GM18519 (cell line): ENCODE results near the gene PSAPL1.

ENCODE experiments used
- ATAC-seq: cut with Tn5 transposase; IDR thresholded peaks from one replicate; pipeline ENCODE4 v1.9.1; 2021; ENCODE audit warnings: mild to moderate bottlenecking, moderate library complexity; ENCODE audit not compliant: unreplicated experiment, low FRiP score

The PSAPL1 gene

DNA sequence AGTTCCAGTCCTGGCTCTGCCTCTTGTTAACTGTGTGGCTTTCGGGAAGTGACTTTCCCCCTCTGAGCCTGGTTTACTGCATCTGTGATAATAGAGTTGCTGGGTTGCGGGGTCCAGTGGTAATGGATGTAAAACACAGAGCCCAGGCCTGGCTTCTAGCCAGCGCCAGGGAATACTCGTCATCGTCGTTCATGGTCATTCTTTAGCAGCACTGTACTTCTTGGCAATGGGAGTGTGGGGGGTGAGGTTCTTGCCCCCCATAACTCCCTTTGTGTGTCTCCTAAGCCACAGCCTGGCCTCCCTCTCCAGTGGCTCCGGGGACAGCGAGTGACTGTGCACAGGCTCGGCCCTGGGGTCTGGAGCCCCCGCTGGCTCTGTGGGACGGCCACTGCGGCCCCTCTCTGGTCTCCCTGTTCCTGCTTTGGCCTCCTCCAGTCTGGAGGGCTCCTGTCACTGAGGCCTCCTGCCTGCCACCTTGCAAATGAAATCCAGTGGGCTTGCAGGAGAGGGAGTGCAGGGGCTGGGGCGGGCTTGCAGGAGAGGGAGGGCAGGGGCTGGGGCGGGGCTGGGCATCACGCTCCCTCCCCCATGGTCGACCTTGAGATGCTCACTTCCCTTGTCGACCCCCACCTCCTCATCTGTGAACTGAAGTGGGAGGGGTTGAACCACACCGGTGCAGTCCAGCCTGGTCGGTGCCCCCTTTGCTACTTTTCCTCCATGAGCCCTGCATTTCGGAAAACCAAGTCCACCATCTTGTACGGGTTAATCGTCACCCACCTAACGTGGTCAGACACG is 13.2 kb downstream of the PSAPL1 start:
- ATAC-seq: no peak

- ATAC-seq: no peak
Measured at GRCh38 chr4:7420661-7421040, 14.1 kb downstream of the PSAPL1 start.

GRCh38 chr4:7419961-7420660 is 14.6 kb downstream of the PSAPL1 start:
- ATAC-seq: no peak

GRCh38 chr4:7418131-7418943 is 16.4 kb downstream of the PSAPL1 start:
- no peak for ATAC-seq

GRCh38 chr4:7417639-7418038 is 17.1 kb downstream of the PSAPL1 start:
- ATAC-seq: no peak

DNA sequence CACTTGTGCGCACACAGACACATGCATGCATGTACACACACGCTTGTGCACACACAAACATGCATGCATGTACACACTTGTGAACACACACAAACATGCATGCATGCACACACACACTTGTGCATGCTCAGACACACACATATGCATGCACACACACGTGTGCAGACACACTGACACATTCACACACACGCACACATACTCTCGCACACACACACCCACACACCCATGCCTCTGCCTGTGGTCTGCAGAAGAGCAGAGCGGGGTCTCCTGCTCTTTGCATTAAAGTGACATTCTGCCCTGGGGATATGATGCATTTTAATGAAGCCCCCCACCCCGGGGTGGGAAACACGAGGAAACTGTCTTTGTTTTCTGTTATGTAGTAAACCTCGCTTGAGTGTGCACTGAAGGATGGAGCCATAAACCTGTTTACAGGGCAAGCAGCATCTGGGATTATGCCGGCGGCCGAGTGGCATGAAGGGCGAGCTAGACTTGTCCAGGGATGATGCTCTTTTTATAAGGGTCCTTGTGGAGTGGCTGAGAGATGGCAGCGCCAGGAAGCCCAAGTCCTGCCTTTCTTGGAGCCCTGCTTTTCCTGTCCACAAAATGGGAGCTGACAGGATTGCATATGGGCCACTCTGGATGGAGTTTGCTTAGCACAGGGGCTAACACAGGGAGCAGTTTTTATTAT is 17.8 kb downstream of the PSAPL1 start:
- no peak for ATAC-seq

DNA sequence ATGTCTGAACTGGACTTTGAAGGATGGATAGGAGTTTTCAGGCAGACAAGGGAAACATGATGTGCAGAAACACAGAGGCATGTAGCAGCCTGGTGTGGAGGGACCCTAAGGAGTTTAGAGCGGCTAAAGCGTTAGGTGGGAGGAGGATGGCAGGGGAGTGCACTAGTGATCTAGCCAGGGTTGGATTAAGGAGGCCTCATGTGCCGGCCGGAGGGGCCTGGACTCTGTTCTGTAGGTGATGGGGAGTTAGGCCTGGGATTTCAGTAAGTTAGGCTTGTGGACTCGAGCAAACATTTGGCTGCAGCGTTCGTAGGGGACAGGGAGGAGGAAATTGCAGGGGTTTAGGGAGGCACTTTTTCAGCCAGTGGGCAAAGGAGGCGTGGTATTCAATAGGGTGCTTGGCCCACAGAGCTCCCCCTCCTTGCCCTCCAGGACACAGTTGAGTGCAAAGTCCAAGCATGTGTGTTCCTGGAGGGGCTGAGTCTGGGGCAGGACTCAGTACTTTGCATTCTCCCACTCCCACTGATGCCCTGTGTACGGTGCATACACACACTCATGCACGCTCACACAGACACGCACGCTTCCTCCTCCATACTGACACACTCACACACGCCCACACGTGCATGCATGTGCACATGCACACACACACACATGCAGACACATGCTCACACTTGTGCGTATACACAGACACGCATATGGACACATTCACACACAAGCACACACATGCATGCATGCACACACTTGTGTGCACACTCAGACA is 18.6 kb downstream of the PSAPL1 start:
- no peak for ATAC-seq

GRCh38 chr4:7414736-7415510 is 19.8 kb downstream of the PSAPL1 start:
- ATAC-seq: no peak

DNA sequence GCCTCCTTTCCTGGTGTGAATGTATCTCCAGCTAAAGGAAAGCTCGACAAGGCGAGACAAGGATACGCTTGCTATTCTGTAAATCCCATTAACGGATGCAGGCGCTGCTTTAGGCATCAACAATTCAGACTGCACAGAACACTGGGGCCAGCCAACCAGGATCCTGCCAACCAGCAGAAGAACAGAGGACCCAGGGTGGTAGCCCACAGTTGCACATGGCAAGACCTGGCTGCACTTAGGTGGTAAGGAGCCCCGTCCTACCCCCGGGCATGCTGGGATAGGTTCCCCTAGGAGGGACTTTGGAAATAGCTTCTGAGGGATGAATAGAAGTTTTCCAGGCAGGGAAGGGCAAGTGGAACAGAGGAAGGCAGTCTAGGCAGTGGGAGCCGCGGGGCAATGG is 20.7 kb downstream of the PSAPL1 start:
- no peak for ATAC-seq

GRCh38 chr4:7412554-7412912 is 22.2 kb downstream of the PSAPL1 start:
- ATAC-seq: no peak

GRCh38 chr4:7411896-7412553 is 22.7 kb downstream of the PSAPL1 start:
- ATAC-seq: no peak

- ATAC-seq: no peak
Measured at GRCh38 chr4:7411491-7411890, 23.2 kb downstream of the PSAPL1 start.

DNA sequence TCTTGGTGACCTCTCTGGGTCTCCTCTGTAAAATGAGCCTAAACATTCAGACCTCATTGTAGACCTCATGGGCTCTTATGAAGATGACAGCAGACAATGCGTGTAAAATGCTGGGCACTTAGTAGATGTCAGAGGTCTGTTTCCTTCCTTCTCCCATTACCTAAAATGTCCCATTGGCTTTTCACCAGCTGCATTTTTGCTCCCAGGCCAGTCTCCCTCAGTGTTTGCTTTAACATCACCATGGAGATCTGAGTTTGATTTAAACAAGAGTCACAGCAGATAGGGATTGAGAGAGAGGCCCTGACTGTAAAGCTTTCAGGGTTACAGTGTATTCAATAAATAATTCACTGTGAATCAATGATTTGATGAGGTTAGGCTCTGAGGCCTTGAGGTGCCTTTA is 24.3 kb downstream of the PSAPL1 start:
- no peak for ATAC-seq

- ATAC-seq: no peak
Measured at GRCh38 chr4:7408166-7408565, 26.6 kb downstream of the PSAPL1 start.

DNA sequence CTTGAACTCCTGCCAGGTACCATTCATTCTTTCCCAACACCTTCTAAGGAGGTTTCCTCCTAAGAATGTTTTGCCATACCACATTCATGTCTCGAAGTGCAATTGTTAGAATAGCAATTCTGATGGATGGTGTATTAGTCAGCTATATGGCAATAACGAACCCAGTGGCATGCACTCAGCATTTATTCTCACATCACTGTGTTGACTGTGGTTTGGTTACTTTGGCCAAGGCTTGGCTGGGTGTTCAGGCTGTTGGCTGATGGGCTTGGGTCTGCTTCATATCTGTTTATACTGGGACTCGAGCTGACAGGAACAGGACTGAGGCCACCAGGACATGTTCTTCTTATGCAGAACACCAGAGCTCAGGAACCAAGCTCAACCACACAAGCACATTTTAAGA is 31.7 kb downstream of the PSAPL1 start:
- no peak for ATAC-seq

DNA sequence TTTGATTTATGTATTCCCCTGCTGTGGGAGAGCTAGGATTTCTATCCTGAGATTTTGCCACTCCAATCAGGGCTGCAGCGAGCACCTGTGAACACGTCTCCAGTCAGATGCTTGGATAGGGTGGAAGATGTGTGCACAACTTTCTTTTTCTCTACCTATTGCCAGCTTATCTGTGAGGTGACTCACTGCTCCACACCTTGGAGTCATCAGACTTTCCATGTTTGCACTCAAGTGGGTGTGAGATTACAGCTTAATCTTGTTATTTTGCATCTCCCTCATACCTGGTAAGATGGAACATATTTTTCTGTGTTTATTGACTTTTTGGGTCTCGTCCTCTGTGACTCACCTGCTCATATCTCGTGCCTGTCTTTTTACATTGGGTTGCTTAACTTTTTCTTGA is 32.2 kb downstream of the PSAPL1 start:
- ATAC-seq: no peak

- no peak for ATAC-seq
Measured at GRCh38 chr4:7400671-7401298, 33.9 kb downstream of the PSAPL1 start.

- ATAC-seq: no peak
Measured at GRCh38 chr4:7399440-7400234, 35.1 kb downstream of the PSAPL1 start.
